ENCODE results near the gene KCNQ1OT1.

- TF ChIP-seq CTCF (IDR thresholded peaks at IDR 0.05; ENCODE audit: poor library complexity) (no peak), EZH2phosphoT487 (IDR thresholded peaks at IDR 0.05; ENCODE audit: low read depth, severe bottlenecking, unreplicated experiment) (no peak), EZH2 (IDR thresholded peaks at IDR 0.05; ENCODE audit: borderline replicate concordance) (no peak)
Observed at GRCh38 chr11:2729841-2730240, 30.0 kb upstream of the KCNQ1OT1 start.

All from hepatocyte (in vitro differentiated cells).